Iris pigment epithelial cell (primary cell): ENCODE results near the gene ZCCHC14.
"Not testable (repeated sequence)": the region's sequence is repeated elsewhere in the genome, so short reads cannot be mapped to it uniquely, and the experiment has no call there.

Experiments
- DNase-seq: peaks from one replicate; pipeline ENCODE4 v3.0.0-alpha.2; 2011; ENCODE audit warnings: low read depth

ZCCHC14 gene

DNA sequence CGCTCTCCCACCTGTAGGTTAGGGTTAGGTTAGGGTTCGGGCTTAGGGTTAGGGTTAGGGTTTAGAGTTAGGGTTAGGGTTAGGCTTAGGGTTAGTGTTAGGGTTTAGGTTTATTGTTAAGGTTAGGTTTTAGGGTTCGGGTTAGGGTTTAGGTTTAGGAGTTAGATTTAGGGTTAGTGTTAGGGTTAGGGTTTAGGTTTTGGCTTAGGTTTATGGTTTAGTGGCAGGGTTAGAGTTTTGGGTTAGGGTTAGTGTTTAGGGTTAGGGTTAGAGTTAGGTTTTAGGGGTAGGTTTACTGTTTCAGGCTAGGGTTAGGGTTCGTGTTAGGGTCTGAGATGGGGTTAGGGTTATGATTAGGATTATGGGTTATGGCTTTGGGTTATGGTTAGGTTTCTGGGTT, 31.6 kb upstream of the ZCCHC14 start:
- DNase-seq = no peak

DNA sequence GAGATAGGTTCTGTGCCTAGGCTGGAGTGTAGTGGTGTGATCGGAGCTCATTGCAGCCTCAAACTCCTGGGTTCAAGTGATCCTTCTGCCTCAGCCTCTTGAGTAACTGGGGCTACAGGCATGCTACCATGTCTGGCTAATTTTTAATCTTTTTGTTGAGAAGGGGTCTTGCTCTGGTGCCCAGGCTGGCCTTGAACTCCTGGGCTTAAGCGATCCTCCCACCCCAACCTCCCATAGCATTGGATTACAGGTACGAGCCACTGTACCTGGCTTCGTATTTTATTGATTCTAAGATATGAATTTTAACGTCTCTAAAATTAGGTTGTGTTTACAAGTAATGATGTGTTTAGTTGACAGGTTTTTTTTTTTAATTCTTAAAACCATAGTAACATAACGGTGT, 30.8 kb upstream of the ZCCHC14 start:
- DNase-seq = not testable (repeated sequence)

DNA sequence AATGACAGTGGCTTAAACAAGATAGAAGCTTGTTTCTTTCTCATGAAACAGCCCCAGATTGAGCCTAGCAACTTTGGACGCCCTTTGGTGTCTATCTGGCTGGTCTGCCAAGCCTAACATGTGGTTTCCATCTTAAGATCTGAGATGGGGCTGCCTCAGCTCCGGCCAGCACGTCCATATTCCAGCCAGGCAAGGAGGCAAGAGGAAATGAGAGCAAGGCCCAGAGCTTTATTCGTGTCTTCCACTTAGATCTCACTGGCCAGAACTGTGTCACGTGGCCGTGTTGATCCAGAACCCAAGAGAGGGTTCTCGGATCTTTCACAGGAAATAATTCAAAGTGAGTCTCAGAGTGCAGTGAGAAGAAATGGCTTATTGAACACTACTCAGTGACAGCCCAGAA, 28.9 kb upstream of the ZCCHC14 start:
- not testable (repeated sequence) for DNase-seq

GRCh38 chr16:87519170-87519569, 26.3 kb upstream of the ZCCHC14 start:
- not testable (repeated sequence) for DNase-seq

DNA sequence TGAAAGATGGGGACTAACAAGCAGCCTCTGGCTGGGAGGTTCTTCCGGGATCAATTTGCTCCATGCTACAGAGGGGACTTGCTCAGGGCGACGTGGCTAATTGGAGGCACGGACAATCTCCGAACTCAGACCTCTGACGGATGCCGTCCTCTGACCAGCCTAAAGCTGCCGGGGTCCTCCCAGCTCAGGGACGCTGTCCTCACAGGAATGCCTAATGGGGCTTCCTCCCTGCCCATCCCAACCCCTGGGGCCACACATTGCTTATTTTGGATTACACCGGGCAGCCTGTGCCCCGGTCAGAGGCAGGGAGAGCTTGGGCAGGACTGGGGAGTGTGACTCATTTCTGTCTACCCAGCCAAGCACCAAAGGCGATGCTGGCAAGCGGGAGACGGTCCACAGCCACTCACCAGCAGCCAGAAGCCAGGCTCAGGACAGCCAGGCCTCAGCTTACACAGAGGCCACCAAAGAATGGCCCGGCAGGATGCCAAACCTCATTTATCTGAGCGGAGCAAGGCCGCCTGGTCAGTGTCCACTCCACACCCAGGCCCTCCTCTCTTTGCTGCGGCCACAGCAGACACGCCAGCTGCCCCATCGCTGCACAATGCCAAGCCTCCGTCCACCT, 25.7 kb upstream of the ZCCHC14 start:
- DNase-seq = not testable (repeated sequence)

GRCh38 chr16:87517610-87518429, 25.0 kb upstream of the ZCCHC14 start:
- not testable (repeated sequence) for DNase-seq

DNA sequence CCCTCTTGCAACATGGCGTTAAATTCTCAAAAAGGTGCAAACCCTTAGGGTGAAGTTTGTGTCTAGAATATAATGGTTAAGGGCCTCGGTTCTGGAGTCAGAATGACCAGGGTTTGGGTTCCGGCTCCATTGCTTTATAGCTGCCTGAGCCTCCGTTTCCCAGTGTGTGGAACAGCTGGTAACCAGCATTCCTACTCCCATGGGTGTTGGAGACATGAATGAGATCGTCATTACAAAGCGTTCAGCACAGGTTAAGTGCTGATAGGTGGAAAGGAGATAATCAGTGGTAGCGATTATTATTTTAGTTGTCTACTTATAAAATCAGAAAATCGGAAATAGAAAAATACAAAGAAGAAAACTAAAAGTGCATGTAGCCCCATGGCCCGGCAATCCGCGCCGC, 23.5 kb upstream of the ZCCHC14 start:
- DNase-seq = no peak

DNA sequence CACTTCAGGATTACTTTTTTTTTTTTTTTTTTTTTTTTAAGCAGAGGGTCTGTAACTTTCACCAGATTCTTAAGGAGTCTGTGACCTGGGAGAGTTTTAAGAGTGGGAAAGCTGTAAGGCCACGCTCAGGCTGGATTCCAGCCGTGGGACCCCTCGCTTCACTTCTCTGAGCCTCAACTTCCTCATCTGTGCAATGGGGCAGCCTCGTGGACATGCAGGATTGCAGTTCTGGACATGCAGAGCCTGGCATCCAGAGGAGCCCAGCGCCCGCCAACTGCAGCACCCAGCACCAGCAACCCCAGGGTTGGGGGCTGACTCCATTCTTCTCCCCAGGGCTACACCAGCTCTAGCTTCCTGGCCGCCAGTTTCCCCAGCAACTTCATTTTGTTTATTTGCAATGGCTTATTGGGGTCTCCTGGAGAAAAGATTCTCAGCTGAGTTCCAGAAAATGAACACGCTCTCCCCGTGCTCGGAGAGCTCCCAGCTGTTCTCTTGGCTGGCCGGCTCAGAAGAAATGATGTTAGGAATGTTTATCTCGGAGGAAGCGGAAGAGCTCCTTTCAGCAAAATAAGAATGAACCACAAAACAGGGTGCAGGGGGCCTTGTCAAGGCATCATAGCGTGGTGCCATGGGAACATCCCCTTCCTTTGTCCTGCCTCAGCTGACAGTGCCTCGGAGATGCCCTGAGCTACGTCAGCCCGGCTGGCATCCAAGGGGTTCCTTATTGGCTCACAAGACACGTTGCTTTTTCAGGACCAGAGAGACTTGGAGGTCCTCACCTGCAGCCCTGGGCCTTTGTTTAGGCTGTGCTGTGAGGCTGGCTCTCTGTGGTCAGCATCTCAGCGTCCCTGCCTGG, 22.9 kb upstream of the ZCCHC14 start:
- DNase-seq = peak; percentile 11

DNA sequence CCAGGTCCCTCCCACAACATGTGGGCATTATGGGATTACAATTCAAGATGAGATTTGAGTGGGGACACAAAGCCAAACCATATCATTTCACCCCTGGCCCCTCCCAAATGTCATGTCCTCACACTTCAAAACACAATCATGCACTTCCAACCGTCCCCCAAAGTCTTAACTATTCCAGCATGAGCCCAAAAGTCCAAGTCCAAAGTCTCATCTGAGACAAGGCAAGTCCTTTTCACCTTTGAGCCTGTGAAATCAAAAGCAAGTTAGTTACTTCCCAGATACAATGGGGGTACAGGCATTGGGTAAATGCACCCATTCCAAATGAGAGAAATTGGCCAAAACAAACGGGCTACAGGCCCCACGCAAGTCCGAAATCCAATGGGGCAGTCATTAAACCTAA, 17.0 kb upstream of the ZCCHC14 start:
- DNase-seq = not testable (repeated sequence)

GRCh38 chr16:87507351-87508069, 14.7 kb upstream of the ZCCHC14 start:
- DNase-seq = no peak

DNA sequence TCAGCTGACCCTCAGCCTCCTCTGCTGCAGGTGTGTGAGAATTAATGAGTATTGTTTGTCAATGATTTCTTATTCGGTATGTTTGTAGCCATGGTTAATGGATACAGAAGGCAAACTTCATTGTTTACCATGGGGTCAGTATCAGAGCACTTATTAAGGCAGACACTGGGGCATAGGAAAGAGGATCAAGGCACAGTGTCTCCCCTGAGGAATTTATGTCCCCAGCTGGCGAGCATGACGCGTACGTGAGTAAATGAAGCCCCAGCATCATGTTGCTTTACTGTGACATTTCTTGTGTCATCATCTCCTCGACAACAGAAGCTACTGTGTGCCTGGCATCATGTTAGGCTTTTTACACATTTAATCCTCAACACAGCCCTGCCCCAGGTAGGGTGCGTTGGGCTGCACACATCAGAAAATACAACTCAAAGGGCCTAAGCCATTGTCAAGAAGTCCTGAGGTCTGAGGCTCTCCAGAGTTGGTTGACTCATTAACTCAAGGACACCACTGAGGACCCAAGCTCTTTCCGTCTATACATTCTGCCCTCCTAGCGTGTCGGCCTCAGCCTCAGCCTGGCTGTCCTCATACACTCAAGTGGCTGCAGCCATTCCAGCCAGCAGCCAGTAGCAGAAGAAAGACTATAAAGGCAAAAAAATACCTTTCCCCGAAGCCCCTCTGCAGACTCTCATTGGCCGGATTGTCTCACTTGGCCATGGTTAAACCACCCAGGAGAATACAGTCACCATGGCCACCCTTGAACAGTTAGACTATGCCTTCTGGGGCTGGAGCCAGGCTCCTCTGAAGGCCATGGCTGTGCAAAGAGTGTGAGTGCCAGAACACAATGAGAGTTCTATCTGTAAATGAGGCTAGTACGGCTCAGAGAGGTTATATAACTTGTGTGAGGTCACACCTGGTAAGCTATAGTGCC, 13.9 kb upstream of the ZCCHC14 start:
- no peak for DNase-seq

DNA sequence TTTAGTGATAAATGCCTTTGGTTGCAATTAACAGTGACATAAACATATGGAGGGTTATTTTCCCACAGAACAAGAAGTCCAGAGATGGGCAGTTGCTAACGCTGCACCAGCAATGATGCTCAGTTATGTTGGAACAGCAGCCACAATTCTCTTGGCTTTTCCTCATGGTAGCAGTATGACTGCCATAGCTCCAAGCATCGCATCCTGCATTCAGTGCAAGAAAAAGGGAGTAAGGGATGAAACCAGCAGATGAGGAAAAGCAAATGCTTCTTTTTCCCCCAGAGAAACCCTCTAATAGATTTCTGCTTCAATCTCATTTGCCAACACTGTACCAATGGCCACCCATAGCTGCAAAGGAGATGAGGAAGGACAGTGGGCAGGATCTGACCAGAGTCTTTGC, 13.0 kb upstream of the ZCCHC14 start:
- no peak for DNase-seq

DNA sequence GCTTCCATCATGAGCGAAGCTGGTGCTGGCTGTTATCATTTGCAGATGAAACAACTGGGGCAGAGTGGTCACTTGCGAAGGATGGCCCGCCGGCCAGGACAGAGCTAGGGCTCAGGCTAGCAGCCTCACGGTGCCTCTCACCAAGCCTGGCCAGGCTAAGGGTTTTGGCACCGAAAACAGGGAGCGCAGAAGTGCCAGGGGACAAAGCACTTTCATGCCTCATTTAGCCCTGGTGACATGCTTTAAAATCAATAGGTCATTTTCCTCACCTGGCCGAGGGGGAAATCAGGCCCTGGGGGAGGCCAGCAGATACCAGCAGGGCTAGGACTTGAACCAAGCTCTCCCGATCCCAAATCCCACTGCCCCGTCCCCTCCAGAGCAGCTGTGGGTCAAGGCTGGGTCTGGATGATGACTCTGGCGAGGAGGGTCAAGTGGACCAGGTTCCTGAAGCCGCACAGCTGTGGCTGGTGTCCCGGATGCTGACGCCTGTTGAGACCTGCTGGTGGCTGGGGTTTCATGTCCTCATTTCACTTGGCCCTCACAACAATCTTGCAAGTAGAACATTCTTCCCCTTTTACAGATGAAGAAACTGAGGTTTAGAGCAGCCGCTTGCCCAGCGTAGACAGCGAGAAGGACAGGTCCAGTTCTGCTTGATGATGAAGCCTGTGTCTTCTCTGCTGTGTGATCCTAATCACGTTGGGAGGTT, 10.6 kb upstream of the ZCCHC14 start:
- not testable (repeated sequence) for DNase-seq

- no peak for DNase-seq
Measured at GRCh38 chr16:87502308-87502969, 9.6 kb upstream of the ZCCHC14 start.

GRCh38 chr16:87501117-87501516, 8.3 kb upstream of the ZCCHC14 start:
- DNase-seq = no peak

DNA sequence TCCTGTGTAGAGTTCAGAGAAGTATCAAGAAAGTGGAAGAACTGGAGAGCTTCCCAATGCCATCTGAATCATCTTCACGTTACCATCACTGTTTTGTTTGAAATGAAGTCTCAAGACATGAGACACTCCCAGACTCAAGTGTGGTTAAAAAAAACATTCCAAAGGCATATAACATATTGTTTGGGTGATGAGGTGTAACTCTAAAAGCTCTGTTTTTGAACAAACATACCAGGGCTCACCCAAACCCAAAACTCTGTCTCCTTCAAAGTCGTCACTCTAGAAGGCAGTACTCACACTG, 6.3 kb upstream of the ZCCHC14 start:
- DNase-seq = peak; percentile 79

- no peak for DNase-seq
Measured at GRCh38 chr16:87498324-87499188, 5.7 kb upstream of the ZCCHC14 start.

DNA sequence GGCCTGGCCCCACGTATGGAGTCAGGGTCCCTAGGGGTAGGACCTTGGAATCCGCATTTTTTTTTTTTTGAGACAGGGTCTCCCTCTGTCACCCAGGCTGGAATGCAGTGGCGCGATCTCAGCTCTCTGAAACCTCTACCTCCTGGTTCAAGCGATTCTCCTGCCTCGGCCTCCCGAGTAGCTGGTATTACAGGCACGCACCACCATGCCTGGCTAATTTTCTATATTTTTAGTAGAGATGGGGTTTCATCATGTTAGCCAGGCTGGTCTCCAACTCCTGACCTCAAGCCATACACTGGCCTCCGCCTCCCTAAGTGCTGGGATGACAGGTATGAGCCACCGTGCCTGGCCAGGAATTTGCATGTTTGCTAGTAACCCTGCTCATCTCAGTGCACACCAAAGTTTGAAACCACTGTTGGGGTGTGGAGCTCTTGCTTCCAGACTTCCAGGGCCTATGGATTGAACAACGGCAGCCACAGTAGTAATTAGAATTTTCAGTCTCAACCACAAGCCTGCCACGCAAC, 5.0 kb upstream of the ZCCHC14 start:
- DNase-seq = not testable (repeated sequence)
